Peyer's patch (tissue), 4 donors: Measurements from ENCODE around the gene MORC1.

Experiments
- POLR2A ChIP-seq, 2 donors: fragments of 450-650 bp; IDR thresholded peaks; one replicate each; pipeline ENCODE4 v1.5.1; 2017; ENCODE audit warnings: antibody characterized with exemption in 2 of 2, mild to moderate bottlenecking in 2 of 2, moderate library complexity in 2 of 2
- TF ChIP-seq, protein P1 (sequence below), 6 experiments: fragments of 450-650 bp in 4 of 6; fragments of 200-600 bp in 2 of 6; sonication (generic) in 1 of 6; IDR thresholded peaks; one replicate each; pipeline ENCODE4 v1.5.1; 2017 to 2019; ENCODE audit warnings: antibody characterized with exemption in 6 of 6, mild to moderate bottlenecking in 3 of 6, moderate library complexity in 1 of 6

- TF ChIP-seq POLR2A (IDR thresholded peaks at IDR 0.05): no peak
- TF ChIP-seq, protein P1, sequence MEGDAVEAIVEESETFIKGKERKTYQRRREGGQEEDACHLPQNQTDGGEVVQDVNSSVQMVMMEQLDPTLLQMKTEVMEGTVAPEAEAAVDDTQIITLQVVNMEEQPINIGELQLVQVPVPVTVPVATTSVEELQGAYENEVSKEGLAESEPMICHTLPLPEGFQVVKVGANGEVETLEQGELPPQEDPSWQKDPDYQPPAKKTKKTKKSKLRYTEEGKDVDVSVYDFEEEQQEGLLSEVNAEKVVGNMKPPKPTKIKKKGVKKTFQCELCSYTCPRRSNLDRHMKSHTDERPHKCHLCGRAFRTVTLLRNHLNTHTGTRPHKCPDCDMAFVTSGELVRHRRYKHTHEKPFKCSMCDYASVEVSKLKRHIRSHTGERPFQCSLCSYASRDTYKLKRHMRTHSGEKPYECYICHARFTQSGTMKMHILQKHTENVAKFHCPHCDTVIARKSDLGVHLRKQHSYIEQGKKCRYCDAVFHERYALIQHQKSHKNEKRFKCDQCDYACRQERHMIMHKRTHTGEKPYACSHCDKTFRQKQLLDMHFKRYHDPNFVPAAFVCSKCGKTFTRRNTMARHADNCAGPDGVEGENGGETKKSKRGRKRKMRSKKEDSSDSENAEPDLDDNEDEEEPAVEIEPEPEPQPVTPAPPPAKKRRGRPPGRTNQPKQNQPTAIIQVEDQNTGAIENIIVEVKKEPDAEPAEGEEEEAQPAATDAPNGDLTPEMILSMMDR (IDR thresholded peaks at IDR 0.05): no peak
These were observed 151.2 kb downstream of the MORC1 start for GRCh38 chr3:108966773-108967172.
